ENCODE data around the gene DBT.
"Not testable (repeated sequence)": the region's sequence is repeated elsewhere in the genome, so short reads cannot be mapped to it uniquely, and the experiment has no call there.

- not testable (repeated sequence) for TF ChIP-seq POLR2A, POLR2AphosphoS5 (IDR thresholded peaks at IDR 0.05; ENCODE audit: low read depth, low read length)
Observed at GRCh38 chr1:100264081-100264480, 14.4 kb upstream of the DBT start.
